ENCODE measurements around the gene DNAJC5.

DNAJC5 gene

GRCh38 chr20:63896264-63897105 is 1.6 kb downstream of the DNAJC5 start:
- TF ChIP-seq CTCF (IDR thresholded peaks at IDR 0.05; ENCODE audit: insufficient read depth, missing control alignments) = no peak
- no peak for DNase-seq (ENCODE audit: insufficient read length, low spot score)
- FAIRE-seq = no peak

- FAIRE-seq = no peak
- no peak for DNase-seq (ENCODE audit: insufficient read length, low spot score)
- no peak for TF ChIP-seq CTCF (IDR thresholded peaks at IDR 0.05; ENCODE audit: insufficient read depth, missing control alignments)
Measured at GRCh38 chr20:63897978-63898561, 3.1 kb downstream of the DNAJC5 start.

GRCh38 chr20:63898882-63899558 is 4.1 kb downstream of the DNAJC5 start:
- DNase-seq (ENCODE audit: insufficient read length, low spot score) (peak; percentile 83), FAIRE-seq (peak; percentile 11)
- no peak for TF ChIP-seq CTCF (IDR thresholded peaks at IDR 0.05; ENCODE audit: insufficient read depth, missing control alignments)

- TF ChIP-seq CTCF (IDR thresholded peaks at IDR 0.05; ENCODE audit: insufficient read depth, missing control alignments) = no peak
- DNase-seq (ENCODE audit: insufficient read length, low spot score) (no peak), FAIRE-seq (no peak)
Measured at GRCh38 chr20:63900413-63900812, 5.5 kb downstream of the DNAJC5 start.

- FAIRE-seq (no peak), DNase-seq (ENCODE audit: insufficient read length, low spot score) (no peak)
Measured at GRCh38 chr20:63903796-63904561, 9.1 kb downstream of the DNAJC5 start.

More at GRCh38 chr20:63903796-63904561, 9.1 kb downstream of the DNAJC5 start:
- no peak for TF ChIP-seq CTCF (IDR thresholded peaks at IDR 0.05; ENCODE audit: insufficient read depth, missing control alignments)

Data from D721Med (cell line).